Hepatocyte (in vitro differentiated cells): ENCODE measurements around the gene MARK2. TPM values are rescaled to one million over a fixed set of nuclear protein-coding genes. Genes with fewer than 3 reads are reported as not detected.
"Not testable (repeated sequence)": the region's sequence is repeated elsewhere in the genome, so short reads cannot be mapped to it uniquely, and the experiment has no call there.

Source experiments
- DNase-seq: peaks from one replicate; pipeline ENCODE4 v3.0.0-alpha.2; 2016; ENCODE audit warnings: low spot score
- H2AFZ ChIP-seq: fragments of 200-600 bp; sonication (generic); 2 replicates; pipeline ENCODE4 v1.6.0; 2016; ENCODE audit warnings: antibody characterized with exemption, mild to moderate bottlenecking
- H3K27ac ChIP-seq: fragments of 200-600 bp; sonication (generic); 2 replicates; pipeline ENCODE4 v1.5.1; 2016; ENCODE audit warnings: mild to moderate bottlenecking
- H3K27me3 ChIP-seq: fragments of 200-600 bp; sonication (generic); 2 replicates; pipeline ENCODE4 v1.6.1; 2016
- H3K36me3 ChIP-seq: fragments of 200-600 bp; sonication (generic); replicated peaks from 2 replicates; pipeline ENCODE4 v1.5.1; 2016; ENCODE audit warnings: low read depth; ENCODE audit not compliant: insufficient read depth
- H3K4me1 ChIP-seq: fragments of 200-600 bp; sonication (generic); 2 replicates; pipeline ENCODE4 v1.5.1; 2016; ENCODE audit warnings: mild to moderate bottlenecking, moderate library complexity; ENCODE audit not compliant: insufficient read depth
- H3K4me2 ChIP-seq: fragments of 200-600 bp; sonication (generic); 2 replicates; pipeline ENCODE4 v1.6.0; 2016
- H3K4me3 ChIP-seq: fragments of 200-600 bp; sonication (generic); 2 replicates; pipeline ENCODE4 v1.5.1; 2016; ENCODE audit warnings: mild to moderate bottlenecking
- H3K79me2 ChIP-seq: fragments of 200-600 bp; sonication (generic); 2 replicates; pipeline ENCODE4 v1.6.0; 2017; ENCODE audit warnings: mild to moderate bottlenecking
- H3K9me2 ChIP-seq: fragments of 200-600 bp; sonication (generic); replicated peaks from 2 replicates; pipeline ENCODE4 v1.6.0; 2017; ENCODE audit warnings: mild to moderate bottlenecking; ENCODE audit not compliant: insufficient read depth
- H3K9me3 ChIP-seq: fragments of 200-600 bp; sonication (generic); 2 replicates; pipeline ENCODE4 v1.5.1; 2016; ENCODE audit warnings: low read depth, mild to moderate bottlenecking
- H4K20me1 ChIP-seq: fragments of 200-600 bp; sonication (generic); 2 replicates; pipeline ENCODE4 v1.6.0; 2016; ENCODE audit warnings: mild to moderate bottlenecking; ENCODE audit not compliant: insufficient read depth, poor library complexity, severe bottlenecking
- EZH2 ChIP-seq: fragments of 200-600 bp; sonication (generic); IDR thresholded peaks from 2 replicates; pipeline ENCODE4 v1.6.1; 2016; ENCODE audit warnings: antibody characterized with exemption, mild to moderate bottlenecking, borderline replicate concordance
- EZH2phosphoT487 ChIP-seq: fragments of 200-600 bp; sonication (generic); IDR thresholded peaks from one replicate; pipeline ENCODE4 v1.6.1; 2018; ENCODE audit warnings: antibody characterized with exemption, mild to moderate bottlenecking, low read depth, moderate library complexity; ENCODE audit not compliant: unreplicated experiment, severe bottlenecking
- WGBS: methylation state at CpG from one replicate; pipeline ENCODE4 v1.1.6; 2016; ENCODE audit warnings: low lambda C conversion rate; ENCODE audit errors: missing lambda C conversion rate; 5-methylcytosine and 5-hydroxymethylcytosine counted together
- polyA plus RNA-seq: library from polyadenylated mRNA; unstranded; fragments of >200 nt; fragmentation: Nextera tagmentation; extraction: Ambion mirVana; gene quantifications from 2 replicates; pipeline ENCODE4 v1.2.1, GENCODE V29; 2016
- total RNA-seq: library from RNA; depleted of rRNA; stranded (reverse); fragments of >200 nt; gene quantifications from 2 replicates; pipeline ENCODE4 v1.2.3, GENCODE V29; 2014
- TF ChIP-seq, protein P1 (sequence below): fragments of 200-600 bp; sonication (generic); IDR thresholded peaks from 2 replicates; pipeline ENCODE4 v1.5.1; 2016; ENCODE audit warnings: antibody characterized with exemption, mild to moderate bottlenecking; ENCODE audit not compliant: poor library complexity

The MARK2 gene
- total and polyA plus RNA-seq, 2 experiments from 2014 or later, result 22.4 to 48.2 TPM

DNA sequence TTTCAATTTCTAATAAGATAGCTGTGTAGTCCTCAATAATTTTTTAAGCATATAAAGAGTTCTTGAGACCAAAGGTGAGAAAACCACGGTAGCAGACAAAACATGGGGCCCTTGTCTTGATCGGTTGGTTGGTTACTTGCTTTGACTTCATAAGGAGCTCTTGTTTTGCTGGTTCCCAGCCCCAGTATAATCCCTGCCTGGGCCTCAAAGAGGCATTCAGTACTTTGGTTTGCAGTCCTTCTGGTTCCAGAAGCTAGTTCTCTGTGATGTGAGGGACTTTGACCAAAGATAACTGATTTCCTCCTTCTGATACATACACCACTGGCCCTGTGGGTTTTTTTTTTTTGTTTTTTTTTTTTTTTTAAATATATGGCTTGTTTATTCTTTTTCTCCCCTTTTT, 17.1 kb downstream of the MARK2 start:
- 65% methylated on average over 2 of the region's 2 CpGs for WGBS

DNA sequence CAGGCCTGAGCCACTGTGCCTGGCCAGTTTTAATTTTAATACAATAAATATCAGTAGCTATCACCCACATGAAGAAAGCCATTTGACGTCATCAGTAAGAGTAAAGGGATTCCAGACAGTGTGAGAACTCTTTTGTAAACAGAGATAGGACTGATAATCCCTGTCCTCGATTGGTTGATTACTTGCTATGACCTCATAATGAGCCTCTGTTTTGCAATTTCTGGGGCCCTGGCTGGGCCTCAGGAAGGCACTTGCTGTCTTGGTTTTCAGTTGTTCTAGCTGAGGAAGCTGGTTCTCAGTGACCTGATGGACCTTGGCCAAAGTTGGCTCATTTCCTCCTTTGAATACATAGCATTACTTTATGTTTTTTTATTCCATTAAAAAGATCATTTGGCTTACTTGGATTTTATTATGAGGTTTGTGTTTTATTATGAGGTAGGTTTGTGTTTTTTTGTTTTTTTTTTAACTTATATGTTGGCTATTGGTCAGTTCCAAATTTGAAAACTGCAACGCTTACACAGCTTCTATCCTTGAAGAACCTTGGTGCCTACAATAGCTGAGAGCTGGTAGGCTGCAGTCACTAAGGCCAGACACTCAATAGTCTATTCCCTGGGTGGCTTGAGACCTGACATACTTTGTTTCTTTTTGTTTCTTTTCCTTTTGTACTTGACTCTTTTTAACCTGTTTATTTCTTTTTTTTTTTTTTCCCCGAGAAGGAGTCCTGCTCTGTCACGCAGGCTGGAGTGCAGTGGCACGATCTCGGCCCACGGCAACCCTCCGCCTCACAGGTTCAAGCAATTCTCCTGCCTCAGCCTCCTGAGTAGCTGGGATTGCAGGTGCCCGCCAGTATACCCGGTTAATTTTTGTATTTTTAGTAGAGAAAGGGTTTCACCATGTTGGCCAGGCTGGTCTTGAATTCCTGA, 20.0 kb downstream of the MARK2 start:
- peaks cover 85% of the 10 kb centered on the region for H3K79me2 ChIP-seq
- H3K36me3 ChIP-seq, result no peaks in the 10 kb centered on the region
- 85% methylated on average over 10 of the region's 11 CpGs for WGBS
- no peak overlapping the region for H2AFZ ChIP-seq
- TF ChIP-seq EZH2 (no peak), EZH2phosphoT487 (no peak)
- TF ChIP-seq, protein P1, sequence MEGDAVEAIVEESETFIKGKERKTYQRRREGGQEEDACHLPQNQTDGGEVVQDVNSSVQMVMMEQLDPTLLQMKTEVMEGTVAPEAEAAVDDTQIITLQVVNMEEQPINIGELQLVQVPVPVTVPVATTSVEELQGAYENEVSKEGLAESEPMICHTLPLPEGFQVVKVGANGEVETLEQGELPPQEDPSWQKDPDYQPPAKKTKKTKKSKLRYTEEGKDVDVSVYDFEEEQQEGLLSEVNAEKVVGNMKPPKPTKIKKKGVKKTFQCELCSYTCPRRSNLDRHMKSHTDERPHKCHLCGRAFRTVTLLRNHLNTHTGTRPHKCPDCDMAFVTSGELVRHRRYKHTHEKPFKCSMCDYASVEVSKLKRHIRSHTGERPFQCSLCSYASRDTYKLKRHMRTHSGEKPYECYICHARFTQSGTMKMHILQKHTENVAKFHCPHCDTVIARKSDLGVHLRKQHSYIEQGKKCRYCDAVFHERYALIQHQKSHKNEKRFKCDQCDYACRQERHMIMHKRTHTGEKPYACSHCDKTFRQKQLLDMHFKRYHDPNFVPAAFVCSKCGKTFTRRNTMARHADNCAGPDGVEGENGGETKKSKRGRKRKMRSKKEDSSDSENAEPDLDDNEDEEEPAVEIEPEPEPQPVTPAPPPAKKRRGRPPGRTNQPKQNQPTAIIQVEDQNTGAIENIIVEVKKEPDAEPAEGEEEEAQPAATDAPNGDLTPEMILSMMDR, result no peak
- peak overlapping the region; percentile 82 for H3K27ac ChIP-seq
- no peaks in the 10 kb centered on the region for H4K20me1 ChIP-seq
- peak; percentile 79 for DNase-seq
- H3K4me1 ChIP-seq, result peaks cover 18% of the 10 kb centered on the region
- H3K27me3 ChIP-seq, result no peaks in the 10 kb centered on the region
- peak overlapping the region; percentile 3 for H3K4me2 ChIP-seq
- no peak overlapping the region for H3K4me3 ChIP-seq
- no peaks in the 10 kb centered on the region for H3K9me2 ChIP-seq
- no peaks in the 10 kb centered on the region for H3K9me3 ChIP-seq

More for the DNA sequence above, 17.1 kb downstream of the MARK2 start:
- H2AFZ ChIP-seq, result no peak overlapping the region
- no peaks in the 10 kb centered on the region for H3K27me3 ChIP-seq
- peaks cover 10% of the 10 kb centered on the region for H4K20me1 ChIP-seq
- TF ChIP-seq, protein P1, result no peak
- no peak for TF ChIP-seq EZH2
- TF ChIP-seq EZH2phosphoT487, result no peak
- no peaks in the 10 kb centered on the region for H3K9me2 ChIP-seq
- peak; percentile 58 for DNase-seq
- H3K36me3 ChIP-seq, result no peaks in the 10 kb centered on the region
- H3K27ac ChIP-seq, result peak overlapping the region; percentile 79
- H3K4me2 ChIP-seq, result peak overlapping the region; percentile 33
- no peaks in the 10 kb centered on the region for H3K9me3 ChIP-seq
- peaks cover 92% of the 10 kb centered on the region for H3K79me2 ChIP-seq
- H3K4me3 ChIP-seq, result no peak overlapping the region
- peaks cover 29% of the 10 kb centered on the region for H3K4me1 ChIP-seq

DNA sequence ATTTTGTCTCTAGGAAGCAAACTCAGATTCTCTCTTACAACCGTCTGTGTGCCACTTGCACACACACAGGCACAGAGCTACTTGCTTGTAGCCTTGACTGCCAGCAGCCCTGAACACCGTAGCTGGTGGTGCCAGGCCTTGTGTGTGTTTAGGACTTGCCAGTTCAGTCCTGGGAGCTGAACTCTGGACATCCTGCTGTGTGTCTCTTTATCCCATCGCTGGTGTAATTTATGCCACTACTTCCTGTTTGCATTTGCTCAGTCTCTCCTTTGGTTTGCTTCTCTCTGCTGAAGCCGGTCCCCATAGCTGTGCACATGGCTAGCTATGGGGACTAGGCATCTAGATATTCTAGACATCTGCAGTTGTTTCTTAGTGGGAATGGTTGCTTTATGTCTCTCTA, 24.0 kb downstream of the MARK2 start:
- Histone ChIP-seq H2AFZ (no peak overlapping the region), H3K4me3 (no peak overlapping the region), H3K4me2 (no peak overlapping the region), H3K9me3 (no peaks in the 10 kb centered on the region), H3K36me3 (no peaks in the 10 kb centered on the region), H3K27me3 (no peaks in the 10 kb centered on the region), H3K4me1 (peaks cover 18% of the 10 kb centered on the region), H3K79me2 (peaks cover 88% of the 10 kb centered on the region), H4K20me1 (peaks cover 21% of the 10 kb centered on the region), H3K9me2 (no peaks in the 10 kb centered on the region), H3K27ac (peak overlapping the region; percentile 36)
- TF ChIP-seq EZH2phosphoT487, result no peak
- DNase-seq, result no peak
- 50% methylated on average over 4 of the region's 4 CpGs for WGBS

DNA sequence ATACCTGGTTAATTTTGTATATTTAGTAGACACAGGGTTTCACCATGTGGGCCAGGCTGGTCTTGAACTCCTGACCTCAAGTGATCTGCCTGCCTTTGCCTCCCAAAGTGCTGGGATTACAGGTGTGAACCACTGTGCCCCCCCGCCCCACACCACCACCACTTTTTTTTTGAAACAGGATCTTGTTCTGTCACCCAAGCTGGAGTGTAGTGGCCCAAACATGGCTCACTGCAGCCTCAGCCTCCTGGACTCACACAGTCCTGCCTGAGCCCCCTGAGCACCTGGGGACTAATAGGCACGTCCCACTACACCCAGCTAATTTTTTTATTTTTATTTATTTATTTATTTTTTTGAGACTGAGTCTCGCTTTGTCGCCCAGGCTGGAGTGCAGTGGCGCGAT, 24.7 kb downstream of the MARK2 start:
- H3K9me3 ChIP-seq, H3K27me3 ChIP-seq, H3K36me3 ChIP-seq, H2AFZ ChIP-seq, H3K9me2 ChIP-seq, H3K4me2 ChIP-seq, H3K4me3 ChIP-seq, DNase-seq, H3K27ac ChIP-seq: not testable (repeated sequence)
- H3K4me1 ChIP-seq, result peaks cover 21% of the 10 kb centered on the region
- peaks cover 89% of the 10 kb centered on the region for H3K79me2 ChIP-seq
- WGBS, result 96% methylated on average over 6 of the region's 6 CpGs
- H4K20me1 ChIP-seq, result peaks cover 28% of the 10 kb centered on the region
